ENCODE measurements around the gene TCEA2.

The TCEA2 gene

DNA sequence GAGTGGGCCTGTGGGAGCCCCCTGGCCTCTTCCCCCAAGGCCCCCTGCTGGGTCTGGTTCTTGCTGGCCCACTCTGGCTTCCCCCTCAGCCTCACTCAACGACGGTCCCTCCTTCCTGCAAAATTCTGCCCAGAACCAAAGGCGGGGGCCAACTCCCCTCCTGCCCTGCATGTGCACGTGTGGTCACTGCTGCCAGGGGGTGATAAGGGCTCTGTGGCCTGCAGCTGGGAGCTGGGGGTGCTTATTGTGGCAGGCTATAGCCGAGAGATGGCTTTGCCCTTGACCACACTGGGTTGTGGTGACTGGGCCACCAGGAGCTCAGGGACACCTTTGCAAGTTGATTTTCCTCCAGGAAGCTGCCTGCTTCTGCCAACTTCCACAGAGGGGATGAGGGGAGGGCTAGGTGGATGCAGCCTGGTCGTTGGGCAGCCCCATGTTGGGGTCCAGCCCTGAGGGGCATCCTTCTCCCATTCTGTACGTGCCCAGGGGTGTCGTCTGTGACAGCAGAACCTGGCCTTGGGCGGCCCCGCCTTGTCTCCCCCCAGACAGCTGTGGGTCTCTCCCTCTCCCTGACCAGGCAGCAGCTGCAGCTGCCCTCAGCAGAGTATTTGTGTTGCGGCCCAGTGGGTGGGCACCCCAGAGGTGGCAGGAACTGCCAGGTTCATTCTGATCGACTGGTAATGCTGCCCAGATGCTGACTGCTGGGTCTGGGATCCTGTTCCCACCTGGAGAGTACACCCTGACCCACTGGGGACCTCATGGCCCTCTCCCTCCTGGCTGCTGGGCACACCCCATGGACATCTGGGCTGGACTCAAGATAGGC, 5.6 kb downstream of the TCEA2 start:
- no peak overlapping the region for H3K14ac ChIP-seq (ENCODE audit: low read length in 2 of 2)
- no peak overlapping the region for H2BK120ac ChIP-seq (ENCODE audit: low read depth, low read length)
- no peaks in the 10 kb centered on the region for H3K27me3 ChIP-seq (ENCODE audit: control insufficient read depth in 1 of 2, insufficient read depth in 1 of 2, low read length in 2 of 2)
- no peak overlapping the region for H3K23ac ChIP-seq (ENCODE audit: low read length in 2 of 2)
- H3K4me3 ChIP-seq (ENCODE audit: insufficient read depth in 1 of 2, low read depth in 1 of 2, low read length in 2 of 2), result no peak overlapping the region
- H2BK15ac ChIP-seq (ENCODE audit: low read depth, poor library complexity, severe bottlenecking), result no peak overlapping the region
- H4K8ac ChIP-seq (ENCODE audit: low read length), result no peak overlapping the region
- DNase-seq, result no peak
- no peak overlapping the region for H3K27ac ChIP-seq (ENCODE audit: low read length, poor library complexity, severe bottlenecking)
- H4K91ac ChIP-seq (ENCODE audit: low read length), result no peak overlapping the region
- no peak overlapping the region for H3K9ac ChIP-seq (ENCODE audit: low read length)
- no peak overlapping the region for H2BK5ac ChIP-seq (ENCODE audit: low read depth, low read length, poor library complexity, severe bottlenecking)
- no peak overlapping the region for H2AFZ ChIP-seq (ENCODE audit: low read depth, low read length)
- no peaks in the 10 kb centered on the region for H3K9me3 ChIP-seq (ENCODE audit: control insufficient read depth, low read length)
- no peak overlapping the region for H2BK12ac ChIP-seq (ENCODE audit: low read length in 2 of 2)
- H3K79me1 ChIP-seq (replicated peaks; ENCODE audit: low read length, poor library complexity, severe bottlenecking), result peaks cover 7% of the 10 kb centered on the region
- no peak overlapping the region for H2AK5ac ChIP-seq (ENCODE audit: low read length, severe bottlenecking)
- no peak overlapping the region for H3K4me2 ChIP-seq (ENCODE audit: low read length, poor library complexity, severe bottlenecking)
- peaks cover 11 to 55% of the 10 kb centered on the region in 2 experiments for H3K36me3 ChIP-seq (ENCODE audit: control insufficient read depth in 1 of 2, insufficient read depth in 2 of 2, low read depth in 1 of 2, low read length in 2 of 2)
- H3K4me1 ChIP-seq (ENCODE audit: control insufficient read depth, insufficient read depth, low read depth, low read length), result peaks cover 39% of the 10 kb centered on the region
- no peak overlapping the region for H3K18ac ChIP-seq (ENCODE audit: low read depth in 1 of 2, low read length in 2 of 2)
- no peak overlapping the region for H3K4ac ChIP-seq (ENCODE audit: low read depth in 1 of 2, low read length in 2 of 2)
- 90% methylated on average over 12 of the region's 12 CpGs for WGBS

DNA sequence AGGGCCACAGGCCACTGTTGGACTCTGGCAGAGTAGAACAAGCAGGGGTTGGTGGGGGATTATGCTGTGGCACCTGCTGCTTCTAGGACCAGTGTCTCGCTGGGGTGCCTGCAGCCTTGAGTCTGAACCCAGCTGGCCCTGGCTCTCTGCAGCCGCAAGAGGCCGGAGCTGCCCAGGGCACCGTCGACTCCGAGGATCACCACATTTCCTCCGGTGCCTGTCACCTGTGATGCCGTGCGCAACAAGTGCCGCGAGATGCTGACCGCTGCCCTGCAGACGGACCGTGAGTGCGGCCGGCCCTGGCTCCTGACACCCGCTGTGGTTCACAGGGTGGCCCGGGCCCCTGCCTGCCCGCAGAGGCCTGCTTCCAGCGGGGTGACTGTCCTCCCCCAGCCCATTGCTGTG, 6.2 kb downstream of the TCEA2 start:
- Histone ChIP-seq H2BK5ac (ENCODE audit: low read depth, low read length, poor library complexity, severe bottlenecking) (no peak overlapping the region), H3K4me2 (ENCODE audit: low read length, poor library complexity, severe bottlenecking) (no peak overlapping the region), H3K9ac (ENCODE audit: low read length) (no peak overlapping the region), H3K27ac (ENCODE audit: low read length, poor library complexity, severe bottlenecking) (no peak overlapping the region), H3K14ac (ENCODE audit: low read length in 2 of 2) (no peak overlapping the region), H3K4ac (ENCODE audit: low read depth in 1 of 2, low read length in 2 of 2) (no peak overlapping the region), H4K91ac (ENCODE audit: low read length) (no peak overlapping the region), H3K23ac (ENCODE audit: low read length in 2 of 2) (no peak overlapping the region), H2BK15ac (ENCODE audit: low read depth, poor library complexity, severe bottlenecking) (no peak overlapping the region), H3K36me3 (ENCODE audit: control insufficient read depth in 1 of 2, insufficient read depth in 2 of 2, low read depth in 1 of 2, low read length in 2 of 2) (peaks cover 17 to 61% of the 10 kb centered on the region in 2 experiments), H2BK12ac (ENCODE audit: low read length in 2 of 2) (no peak overlapping the region), H3K4me1 (ENCODE audit: control insufficient read depth, insufficient read depth, low read depth, low read length) (peaks cover 33% of the 10 kb centered on the region), H2BK120ac (ENCODE audit: low read depth, low read length) (no peak overlapping the region), H3K79me1 (replicated peaks; ENCODE audit: low read length, poor library complexity, severe bottlenecking) (peaks cover 2% of the 10 kb centered on the region), H3K9me3 (ENCODE audit: control insufficient read depth, low read length) (no peaks in the 10 kb centered on the region), H4K8ac (ENCODE audit: low read length) (no peak overlapping the region), H3K27me3 (ENCODE audit: control insufficient read depth in 1 of 2, insufficient read depth in 1 of 2, low read length in 2 of 2) (no peaks in the 10 kb centered on the region), H3K18ac (ENCODE audit: low read depth in 1 of 2, low read length in 2 of 2) (no peak overlapping the region), H2AFZ (ENCODE audit: low read depth, low read length) (no peak overlapping the region), H3K4me3 (ENCODE audit: insufficient read depth in 1 of 2, low read depth in 1 of 2, low read length in 2 of 2) (no peak overlapping the region), H2AK5ac (ENCODE audit: low read length, severe bottlenecking) (no peak overlapping the region)
- no peak for DNase-seq
- whole genome bisulfite sequencing, result 93% methylated on average over 20 of the region's 20 CpGs

DNA sequence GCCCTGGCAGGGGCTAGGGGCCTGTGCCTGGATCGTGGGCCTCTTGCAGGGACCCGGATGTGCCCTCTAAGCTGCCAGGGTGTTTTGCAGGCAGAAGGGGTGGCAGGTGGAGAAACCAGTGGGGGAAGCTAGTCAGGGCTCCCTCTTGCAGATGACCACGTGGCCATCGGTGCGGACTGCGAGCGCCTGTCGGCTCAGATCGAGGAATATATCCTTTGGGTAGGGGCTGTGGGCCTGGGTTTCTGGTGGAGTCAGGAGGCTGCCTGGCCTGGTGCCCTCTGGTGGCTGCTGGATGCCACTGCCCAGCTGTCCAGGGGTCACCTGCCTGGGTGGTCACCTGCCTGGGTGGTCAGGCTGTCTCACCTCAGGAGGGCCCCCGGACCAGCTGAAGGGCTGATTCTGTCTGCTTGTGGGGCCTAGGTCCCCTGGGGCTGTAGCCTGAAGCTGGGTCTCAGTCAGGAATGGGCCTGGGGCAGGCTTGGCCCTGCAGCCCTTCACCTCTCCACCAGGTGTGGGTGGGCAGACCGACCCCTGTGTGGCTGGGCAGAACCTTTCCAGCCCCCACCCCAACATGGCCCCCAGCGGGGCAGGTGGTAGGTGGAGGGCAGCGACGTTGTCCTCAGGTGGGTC, 6.7 kb downstream of the TCEA2 start:
- Histone ChIP-seq H3K4ac (ENCODE audit: low read depth in 1 of 2, low read length in 2 of 2) (no peak overlapping the region), H2BK12ac (ENCODE audit: low read length in 2 of 2) (no peak overlapping the region), H3K27ac (ENCODE audit: low read length, poor library complexity, severe bottlenecking) (no peak overlapping the region), H3K9ac (ENCODE audit: low read length) (no peak overlapping the region), H2BK5ac (ENCODE audit: low read depth, low read length, poor library complexity, severe bottlenecking) (no peak overlapping the region), H2AK5ac (ENCODE audit: low read length, severe bottlenecking) (no peak overlapping the region), H3K4me3 (ENCODE audit: insufficient read depth in 1 of 2, low read depth in 1 of 2, low read length in 2 of 2) (no peak overlapping the region), H3K79me1 (replicated peaks; ENCODE audit: low read length, poor library complexity, severe bottlenecking) (peaks cover 2% of the 10 kb centered on the region), H2AFZ (ENCODE audit: low read depth, low read length) (no peak overlapping the region), H3K18ac (ENCODE audit: low read depth in 1 of 2, low read length in 2 of 2) (no peak overlapping the region), H3K4me1 (ENCODE audit: control insufficient read depth, insufficient read depth, low read depth, low read length) (peaks cover 29% of the 10 kb centered on the region), H3K27me3 (ENCODE audit: control insufficient read depth in 1 of 2, insufficient read depth in 1 of 2, low read length in 2 of 2) (no peaks in the 10 kb centered on the region), H3K14ac (ENCODE audit: low read length in 2 of 2) (no peak overlapping the region), H2BK120ac (ENCODE audit: low read depth, low read length) (no peak overlapping the region), H3K4me2 (ENCODE audit: low read length, poor library complexity, severe bottlenecking) (no peak overlapping the region), H4K8ac (ENCODE audit: low read length) (no peak overlapping the region), H4K91ac (ENCODE audit: low read length) (no peak overlapping the region), H3K23ac (ENCODE audit: low read length in 2 of 2) (no peak overlapping the region), H3K9me3 (ENCODE audit: control insufficient read depth, low read length) (no peaks in the 10 kb centered on the region), H2BK15ac (ENCODE audit: low read depth, poor library complexity, severe bottlenecking) (no peak overlapping the region), H3K36me3 (ENCODE audit: control insufficient read depth in 1 of 2, insufficient read depth in 2 of 2, low read depth in 1 of 2, low read length in 2 of 2) (peaks cover 17 to 66% of the 10 kb centered on the region in 2 experiments)
- WGBS, result 59% methylated on average over 14 of the region's 14 CpGs
- no peak for DNase-seq

DNA sequence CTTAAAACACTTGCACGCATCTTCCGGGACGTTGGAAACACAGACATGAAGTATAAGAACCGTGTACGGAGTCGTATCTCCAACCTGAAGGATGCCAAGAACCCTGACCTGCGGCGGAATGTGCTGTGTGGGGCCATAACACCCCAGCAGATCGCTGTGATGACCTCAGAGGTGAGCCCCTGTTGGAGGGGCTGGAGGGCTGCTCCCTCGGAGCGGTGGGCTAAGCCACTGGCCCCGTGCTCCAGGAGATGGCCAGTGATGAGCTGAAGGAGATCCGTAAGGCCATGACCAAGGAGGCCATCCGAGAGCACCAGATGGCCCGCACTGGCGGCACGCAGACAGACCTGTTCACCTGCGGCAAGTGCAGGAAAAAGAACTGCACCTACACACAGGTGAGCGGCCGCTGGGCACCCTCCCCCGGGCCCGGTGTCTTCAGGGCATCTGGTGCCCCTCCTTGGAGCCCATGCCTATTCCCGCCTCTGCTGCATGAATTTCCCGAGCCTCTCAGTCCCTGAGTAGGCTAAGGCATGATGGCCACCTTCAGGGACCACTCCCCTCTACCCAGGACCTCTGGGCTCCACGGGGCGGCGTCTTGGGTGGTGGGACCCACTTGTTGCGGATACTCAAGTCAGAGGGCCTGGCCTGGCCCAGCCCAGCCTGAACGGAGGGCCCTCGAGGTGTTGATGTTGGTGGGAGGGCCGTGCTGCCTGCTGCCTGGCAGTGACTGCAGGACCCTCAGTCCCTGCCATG, 7.4 kb downstream of the TCEA2 start:
- peaks cover 17 to 73% of the 10 kb centered on the region in 2 experiments for H3K36me3 ChIP-seq (ENCODE audit: control insufficient read depth in 1 of 2, insufficient read depth in 2 of 2, low read depth in 1 of 2, low read length in 2 of 2)
- H3K4me1 ChIP-seq (ENCODE audit: control insufficient read depth, insufficient read depth, low read depth, low read length), result peaks cover 23% of the 10 kb centered on the region
- no peak overlapping the region for H4K91ac ChIP-seq (ENCODE audit: low read length)
- no peak overlapping the region for H2AFZ ChIP-seq (ENCODE audit: low read depth, low read length)
- no peaks in the 10 kb centered on the region for H3K9me3 ChIP-seq (ENCODE audit: control insufficient read depth, low read length)
- H3K27me3 ChIP-seq (ENCODE audit: control insufficient read depth in 1 of 2, insufficient read depth in 1 of 2, low read length in 2 of 2), result no peaks in the 10 kb centered on the region
- no peak overlapping the region for H3K14ac ChIP-seq (ENCODE audit: low read length in 2 of 2)
- H3K79me1 ChIP-seq (replicated peaks; ENCODE audit: low read length, poor library complexity, severe bottlenecking), result no peaks in the 10 kb centered on the region
- H4K8ac ChIP-seq (ENCODE audit: low read length), result no peak overlapping the region
- H3K18ac ChIP-seq (ENCODE audit: low read depth in 1 of 2, low read length in 2 of 2), result no peak overlapping the region
- no peak overlapping the region for H2BK12ac ChIP-seq (ENCODE audit: low read length in 2 of 2)
- H3K9ac ChIP-seq (ENCODE audit: low read length), result no peak overlapping the region
- H2BK5ac ChIP-seq (ENCODE audit: low read depth, low read length, poor library complexity, severe bottlenecking), result no peak overlapping the region
- no peak overlapping the region for H3K4me3 ChIP-seq (ENCODE audit: insufficient read depth in 1 of 2, low read depth in 1 of 2, low read length in 2 of 2)
- 94% methylated on average over 29 of the region's 31 CpGs for whole genome bisulfite sequencing
- no peak overlapping the region for H3K4ac ChIP-seq (ENCODE audit: low read depth in 1 of 2, low read length in 2 of 2)
- no peak overlapping the region for H2BK15ac ChIP-seq (ENCODE audit: low read depth, poor library complexity, severe bottlenecking)
- DNase-seq, result no peak
- no peak overlapping the region for H2BK120ac ChIP-seq (ENCODE audit: low read depth, low read length)
- H3K23ac ChIP-seq (ENCODE audit: low read length in 2 of 2), result no peak overlapping the region
- no peak overlapping the region for H3K27ac ChIP-seq (ENCODE audit: low read length, poor library complexity, severe bottlenecking)
- no peak overlapping the region for H2AK5ac ChIP-seq (ENCODE audit: low read length, severe bottlenecking)
- H3K4me2 ChIP-seq (ENCODE audit: low read length, poor library complexity, severe bottlenecking), result no peak overlapping the region

All from mesenchymal stem cell (in vitro differentiated cells and primary cell).